ENCODE results near the gene NID1.

NID1 gene

DNA sequence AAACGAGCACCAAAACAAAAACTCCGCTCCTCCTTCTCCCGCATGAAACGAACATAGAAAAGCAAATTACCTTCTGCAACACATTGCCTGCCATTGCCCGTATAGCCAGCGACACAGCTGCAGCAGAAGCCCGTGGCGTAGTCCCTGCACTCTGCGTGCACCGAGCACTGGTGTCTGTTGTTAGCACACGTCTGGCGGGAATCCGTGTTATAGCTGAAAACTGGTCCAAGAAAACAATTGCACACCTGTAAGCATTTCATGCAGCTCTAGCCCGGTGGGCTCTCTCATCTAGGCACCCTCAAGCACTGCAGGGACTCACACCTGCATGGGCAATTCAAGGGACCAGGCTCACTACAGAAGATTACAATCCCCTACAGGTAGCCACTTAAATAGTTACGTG lies 26.9 kb downstream of the NID1 start:
- no peak for DNase-seq (ENCODE audit: low read depth, low spot score)
- no peak overlapping the region for H3K27ac ChIP-seq

DNA sequence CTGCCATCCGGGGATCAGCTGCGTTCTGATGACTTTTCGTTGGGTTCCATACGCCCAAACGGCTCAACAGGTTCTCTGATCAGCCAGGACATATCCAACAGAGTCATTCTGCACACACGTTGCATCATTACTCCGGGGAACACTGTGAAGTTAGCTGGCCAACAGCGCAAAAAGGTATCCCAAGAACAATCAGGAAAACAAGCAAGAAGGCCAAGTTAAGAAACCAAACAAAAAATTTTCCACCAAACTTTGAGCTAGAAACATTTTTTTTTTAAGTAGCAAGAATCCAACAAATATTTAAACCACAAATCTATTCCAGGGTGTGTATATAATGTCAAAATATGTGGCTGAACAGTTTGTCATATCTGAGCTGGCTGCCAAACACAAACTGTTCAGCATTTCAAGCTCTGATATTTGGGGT lies 29.2 kb downstream of the NID1 start:
- DNase-seq (ENCODE audit: low read depth, low spot score) = no peak
- H3K27ac ChIP-seq = no peak overlapping the region

DNA sequence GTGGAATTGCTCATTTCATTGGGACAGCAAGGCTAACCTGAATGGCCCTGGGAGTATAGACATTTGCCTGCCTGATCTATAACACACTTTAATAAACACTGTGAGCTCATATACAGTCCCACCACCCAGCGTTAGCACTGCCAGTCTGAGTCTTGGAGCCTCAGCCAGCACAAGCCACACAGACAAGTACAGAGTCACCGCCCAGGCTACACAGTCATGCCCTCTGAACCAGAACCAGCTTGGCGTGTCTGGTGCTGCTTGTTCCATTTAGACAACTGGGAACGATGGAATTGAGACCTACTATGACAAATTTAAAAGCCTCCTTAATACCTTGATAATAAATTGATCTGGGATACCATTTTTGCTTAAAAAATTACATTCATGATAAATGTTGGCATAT lies 31.6 kb downstream of the NID1 start:
- no peak for DNase-seq (ENCODE audit: low read depth, low spot score)
- no peak overlapping the region for H3K27ac ChIP-seq

DNA sequence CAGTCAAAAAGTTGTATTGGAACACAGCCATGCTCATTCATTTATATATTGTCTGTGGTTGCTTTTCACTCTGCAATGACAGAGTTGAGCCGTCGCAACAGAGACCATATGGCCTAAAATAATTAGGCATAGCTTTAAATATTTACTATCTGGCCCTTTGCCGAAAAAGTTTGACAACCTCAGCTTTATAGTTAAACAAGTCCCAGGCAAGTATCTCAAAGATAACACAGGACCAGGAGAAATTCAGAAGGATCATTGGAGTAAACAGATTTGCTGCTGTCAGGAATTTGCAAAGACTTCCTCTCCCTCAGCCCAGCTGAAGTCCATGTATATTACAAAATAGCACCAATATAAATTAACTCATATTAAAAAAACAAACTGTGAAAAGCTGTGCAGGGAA lies 34.4 kb downstream of the NID1 start:
- no peak for DNase-seq (ENCODE audit: low read depth, low spot score)

DNA sequence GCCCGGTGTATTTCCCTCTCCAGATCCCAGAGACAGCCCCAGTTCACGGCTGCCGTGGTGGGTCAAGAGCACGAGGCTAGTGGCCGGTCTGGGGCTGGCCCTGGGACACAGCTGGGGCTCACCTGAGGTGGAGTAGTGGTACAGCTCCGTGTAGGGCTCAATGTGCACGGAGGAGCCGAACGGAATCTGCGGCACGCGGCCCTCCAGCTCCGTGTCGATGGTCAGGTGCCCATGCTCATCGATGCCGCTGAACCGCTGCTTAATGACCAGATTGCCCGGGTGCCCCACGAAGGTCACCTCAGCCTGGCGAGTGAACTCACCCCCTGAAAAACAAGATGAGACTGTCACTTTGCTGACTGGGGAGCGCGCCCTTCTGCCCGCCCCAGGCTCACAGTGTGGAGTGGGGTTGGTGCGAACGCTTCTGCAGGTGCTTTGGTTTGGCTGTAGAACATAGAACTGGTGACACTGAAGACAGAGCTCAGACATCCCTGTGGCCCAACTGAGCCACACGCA lies 35.4 kb downstream of the NID1 start:
- H3K27ac ChIP-seq = no peak overlapping the region
- no peak for DNase-seq (ENCODE audit: low read depth, low spot score)

More for the DNA sequence above, 34.4 kb downstream of the NID1 start:
- no peak overlapping the region for H3K27ac ChIP-seq

DNA sequence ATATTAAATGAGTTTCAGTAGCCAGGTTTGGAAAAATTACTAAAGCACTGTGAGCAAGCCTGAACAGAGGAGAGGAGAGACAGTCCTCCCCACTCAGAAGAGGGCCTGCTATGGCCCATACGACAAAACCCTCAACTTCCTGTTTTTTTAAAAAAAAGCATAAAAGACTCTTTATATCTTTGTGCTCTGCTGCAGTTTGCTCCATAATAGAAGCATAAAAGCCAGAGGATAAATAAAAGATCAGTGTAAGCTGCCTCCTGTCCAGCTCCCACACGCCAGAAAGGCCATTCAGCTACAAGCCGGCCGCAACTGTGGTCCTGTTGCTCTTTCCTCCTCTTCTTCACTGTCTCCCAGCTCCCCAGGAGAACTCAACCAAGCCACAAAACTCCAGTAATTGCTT lies 37.8 kb downstream of the NID1 start:
- DNase-seq (ENCODE audit: low read depth, low spot score) = no peak
- H3K27ac ChIP-seq = no peak overlapping the region

DNA sequence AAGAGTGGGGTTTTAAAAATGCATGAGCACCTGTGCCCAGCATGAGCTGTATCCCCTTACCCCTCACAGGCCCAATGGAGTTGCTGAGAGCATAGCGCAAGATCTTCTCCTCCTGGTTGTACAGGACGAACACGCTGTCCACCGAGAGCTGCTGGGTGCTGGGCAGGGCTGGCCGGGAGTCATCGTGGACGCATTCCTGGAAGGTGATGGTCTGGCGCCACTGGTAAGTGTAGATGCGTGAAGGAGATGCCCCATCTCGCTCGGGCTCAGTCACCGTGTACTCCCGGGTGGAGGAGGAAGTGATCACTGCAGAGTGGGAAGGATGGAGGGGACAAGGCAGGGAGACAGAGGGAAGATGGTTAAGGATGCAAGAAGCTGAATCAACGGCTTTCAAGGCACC lies 39.1 kb downstream of the NID1 start:
- DNase-seq (ENCODE audit: low read depth, low spot score) = no peak
- H3K27ac ChIP-seq = no peak overlapping the region

DNA sequence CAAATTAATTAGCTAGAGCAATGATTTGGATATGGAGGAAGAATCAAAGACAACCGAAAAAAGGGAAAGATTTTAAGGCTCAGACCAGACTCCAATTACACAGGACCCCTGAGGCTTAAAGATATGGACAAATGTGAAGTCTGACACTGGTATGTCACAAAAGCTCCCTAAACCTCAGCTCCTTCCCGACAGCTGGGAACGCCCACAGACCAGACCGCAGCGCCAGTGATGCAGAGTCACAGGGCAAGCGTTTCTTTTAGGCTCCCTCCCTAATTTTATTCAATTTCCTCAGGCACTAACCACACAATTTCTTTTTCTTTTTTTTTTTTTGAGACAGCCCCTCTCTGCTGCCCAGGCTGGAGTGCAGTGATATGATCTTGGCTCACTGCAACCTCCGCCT lies 40.2 kb downstream of the NID1 start:
- H3K27ac ChIP-seq = no peak overlapping the region
- no peak for DNase-seq (ENCODE audit: low read depth, low spot score)

DNA sequence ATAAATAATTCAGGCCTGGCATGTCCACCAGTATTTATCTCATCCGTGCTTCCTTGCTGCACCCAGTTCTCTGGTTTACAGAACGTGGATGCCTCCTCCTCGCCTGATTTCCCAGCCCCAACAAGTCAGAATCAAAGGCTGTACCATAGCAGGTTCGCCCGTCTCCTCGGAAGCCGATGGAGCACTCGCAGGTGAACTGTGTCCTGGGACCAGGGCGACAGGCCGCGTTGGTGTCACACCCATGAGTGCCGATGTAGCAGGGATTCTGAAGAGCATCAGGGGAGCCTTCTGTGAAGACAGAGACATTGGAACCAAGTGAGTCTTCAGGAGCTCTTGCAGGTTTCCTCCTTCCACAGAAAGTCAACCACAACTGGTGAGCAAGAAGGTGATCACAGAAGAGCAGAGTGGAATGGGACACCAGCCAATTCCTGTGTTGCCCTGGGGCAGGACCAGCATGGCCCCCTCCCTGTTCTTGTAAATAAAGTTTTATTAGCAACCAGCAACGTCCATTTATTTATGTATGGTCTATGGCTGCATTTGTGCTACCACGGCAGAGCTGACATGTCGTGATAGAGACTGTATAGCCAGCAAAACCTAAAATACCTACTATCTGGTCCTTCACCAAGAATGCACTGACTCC lies 40.8 kb downstream of the NID1 start:
- no peak for DNase-seq (ENCODE audit: low read depth, low spot score)
- H3K27ac ChIP-seq = no peak overlapping the region

DNA sequence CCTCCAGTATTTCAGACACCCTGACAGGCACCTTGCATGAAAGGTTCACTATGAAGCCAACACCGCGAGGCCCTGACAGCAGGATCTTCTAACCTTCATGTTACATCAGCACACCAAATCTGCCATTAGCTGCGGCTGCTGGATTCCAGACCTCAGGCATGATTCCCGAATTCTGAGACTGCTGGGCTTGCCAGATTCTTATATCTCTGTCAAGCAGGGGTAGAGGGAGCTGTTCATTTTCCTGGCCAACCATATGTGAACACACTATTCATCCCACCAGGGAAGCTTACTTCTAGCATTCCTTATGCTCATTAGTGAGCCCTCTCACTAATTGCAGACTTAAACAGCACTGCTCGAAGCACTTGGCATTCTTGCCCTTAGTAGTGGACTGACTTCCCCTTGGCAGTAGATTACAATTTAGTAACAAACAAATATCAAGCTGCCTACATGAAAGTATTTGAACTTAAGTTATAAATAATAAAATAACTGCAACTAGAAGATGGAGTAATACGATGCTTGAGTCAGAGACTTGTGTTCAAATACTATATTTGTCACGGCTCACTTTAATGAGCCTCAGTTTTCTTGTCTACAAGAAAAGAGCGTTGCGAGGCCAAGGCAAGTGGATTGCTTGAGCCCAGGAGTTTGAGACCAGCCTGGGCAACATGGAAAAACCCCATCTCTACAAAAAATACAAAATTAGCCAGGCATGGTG lies 43.3 kb downstream of the NID1 start:
- no peak for DNase-seq (ENCODE audit: low read depth, low spot score)
- H3K27ac ChIP-seq = no peak overlapping the region

DNA sequence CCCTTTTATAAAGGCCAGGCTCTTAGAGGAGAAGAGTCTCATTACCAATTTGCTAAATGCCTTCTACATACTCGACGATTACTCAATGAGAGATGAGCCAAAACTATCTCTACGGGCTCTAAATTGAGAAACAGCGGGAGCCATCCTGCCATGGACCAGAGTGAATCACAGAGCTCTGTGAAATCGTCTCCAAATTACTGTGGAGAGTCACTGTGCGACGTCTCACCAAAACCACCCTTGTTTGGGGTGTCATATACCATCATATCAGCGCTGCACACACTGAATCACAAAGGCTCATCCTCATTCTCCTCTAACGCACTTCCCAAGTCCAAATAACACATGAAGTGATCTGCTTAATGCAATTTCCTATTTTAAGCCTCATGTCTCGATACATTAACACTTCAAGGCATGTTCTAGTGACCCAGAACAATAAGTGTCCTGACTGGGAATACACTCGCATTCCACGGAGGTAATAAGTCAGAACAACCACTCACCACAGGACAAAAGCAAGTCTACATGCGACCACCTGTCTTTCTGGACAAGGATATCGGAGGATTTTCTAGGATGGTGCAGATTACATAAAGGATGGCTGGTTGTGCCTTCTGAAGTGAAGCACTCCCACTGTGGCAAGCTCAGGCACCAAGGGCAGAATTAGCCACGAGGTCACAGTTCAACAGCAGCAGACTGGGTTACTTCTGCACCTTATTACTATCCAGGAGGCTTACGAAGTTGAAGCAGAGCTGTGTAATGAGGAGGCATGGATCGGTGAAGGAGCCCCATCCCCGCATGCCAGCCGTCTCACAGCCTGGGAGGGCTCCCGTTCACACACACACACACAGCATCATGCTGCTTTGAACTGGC lies 44.3 kb downstream of the NID1 start:
- H3K27ac ChIP-seq = no peak overlapping the region
- DNase-seq (ENCODE audit: low read depth, low spot score) = no peak

DNA sequence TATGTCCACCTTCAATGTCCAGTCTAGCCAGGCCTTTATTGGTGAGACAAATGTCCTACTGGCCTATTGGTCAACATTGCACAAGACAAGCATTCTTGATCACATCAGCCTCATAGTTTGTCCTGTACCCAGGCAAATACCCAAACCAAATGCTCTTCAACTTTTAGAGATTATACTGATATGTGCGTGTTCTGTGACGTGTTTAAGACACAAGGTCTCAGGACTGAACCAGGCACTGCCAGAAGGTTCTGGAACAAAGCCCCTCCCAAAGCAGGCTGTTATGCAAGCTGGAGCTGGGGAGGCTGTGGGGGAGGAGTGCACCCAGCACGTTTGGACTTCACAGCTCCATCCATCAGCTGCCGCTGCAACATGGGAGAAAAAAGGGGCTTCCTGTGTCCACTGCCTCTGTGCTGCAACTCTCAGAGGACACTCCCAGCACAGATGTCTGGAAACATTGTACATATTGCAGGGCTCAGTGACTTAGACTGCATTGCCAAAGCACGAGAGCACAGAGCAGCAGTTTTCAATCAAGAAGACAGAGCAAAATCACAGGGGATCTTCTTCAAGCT lies 45.9 kb downstream of the NID1 start:
- H3K27ac ChIP-seq = no peak overlapping the region
- DNase-seq (ENCODE audit: low read depth, low spot score) = no peak

DNA sequence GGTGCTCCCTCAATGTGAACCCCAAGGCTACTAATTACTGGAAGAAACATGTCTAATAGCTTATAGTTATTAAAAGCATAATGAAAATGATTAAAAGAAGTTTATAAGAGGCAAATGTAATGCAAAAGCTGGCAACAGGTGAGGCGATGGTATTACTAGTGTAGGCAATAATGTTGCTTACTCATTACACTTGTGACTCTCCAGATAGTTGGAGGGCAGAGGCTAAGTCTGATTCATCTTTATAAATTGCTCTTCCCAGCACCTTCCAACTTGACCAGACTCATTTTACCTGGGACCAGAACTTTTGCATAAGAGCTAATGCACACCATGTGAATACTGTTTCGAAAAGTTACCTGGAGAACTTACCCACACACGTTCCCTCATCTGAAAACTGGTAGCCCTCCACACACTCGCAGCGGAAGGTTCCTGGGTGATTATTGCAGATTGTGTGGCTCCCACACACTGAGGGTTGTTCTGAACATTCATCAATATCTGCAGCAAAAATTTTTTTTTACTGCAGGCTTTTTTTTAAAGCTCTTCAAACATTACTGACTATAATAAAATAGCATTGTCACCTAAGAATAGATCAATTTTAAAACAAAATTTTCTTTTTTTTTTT lies 48.0 kb downstream of the NID1 start:
- DNase-seq (ENCODE audit: low read depth, low spot score) = peak; percentile 72
- peak overlapping the region; percentile 55 for H3K27ac ChIP-seq

DNA sequence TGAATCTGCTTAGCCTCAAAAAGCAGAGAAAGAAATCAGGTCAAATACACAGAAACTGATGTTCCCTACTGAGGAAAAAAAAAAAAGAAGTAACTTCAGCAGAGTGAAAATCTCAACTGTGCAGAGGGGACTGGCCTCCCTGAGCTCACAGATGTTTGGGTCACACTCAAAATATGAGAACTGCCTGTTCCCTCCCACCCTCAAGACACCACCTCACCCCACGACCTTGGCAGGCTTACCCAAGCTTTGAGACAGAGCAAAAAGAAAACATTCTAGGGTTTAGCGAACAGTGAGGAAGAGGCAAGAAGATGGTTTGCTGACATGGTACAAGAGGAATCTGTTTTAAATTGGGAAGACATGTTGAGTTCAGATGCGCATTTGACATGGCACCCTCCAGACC lies 48.8 kb downstream of the NID1 start:
- peak overlapping the region; percentile 55 for H3K27ac ChIP-seq
- DNase-seq (ENCODE audit: low read depth, low spot score) = no peak

DNA sequence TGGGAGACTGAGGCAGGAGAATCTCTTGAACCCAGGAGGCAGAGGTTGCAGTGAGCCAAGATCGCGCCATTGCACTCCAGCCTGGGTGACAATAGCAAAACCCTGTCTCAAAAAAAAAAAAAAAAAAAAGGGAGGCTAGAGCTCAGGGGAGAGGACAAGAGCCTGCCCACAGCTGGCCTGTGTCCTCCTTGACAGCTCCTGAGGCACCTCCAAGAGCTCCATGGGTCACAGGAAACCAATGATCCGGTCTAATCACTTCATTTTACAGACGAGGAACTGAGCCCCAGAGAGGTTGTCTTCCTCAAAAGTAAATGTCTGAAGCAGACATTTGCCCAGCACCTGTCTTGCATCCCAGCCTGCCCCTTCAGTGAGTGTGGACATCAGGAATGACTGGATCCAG lies 49.4 kb downstream of the NID1 start:
- no peak for DNase-seq (ENCODE audit: low read depth, low spot score)
- H3K27ac ChIP-seq = no peak overlapping the region

DNA sequence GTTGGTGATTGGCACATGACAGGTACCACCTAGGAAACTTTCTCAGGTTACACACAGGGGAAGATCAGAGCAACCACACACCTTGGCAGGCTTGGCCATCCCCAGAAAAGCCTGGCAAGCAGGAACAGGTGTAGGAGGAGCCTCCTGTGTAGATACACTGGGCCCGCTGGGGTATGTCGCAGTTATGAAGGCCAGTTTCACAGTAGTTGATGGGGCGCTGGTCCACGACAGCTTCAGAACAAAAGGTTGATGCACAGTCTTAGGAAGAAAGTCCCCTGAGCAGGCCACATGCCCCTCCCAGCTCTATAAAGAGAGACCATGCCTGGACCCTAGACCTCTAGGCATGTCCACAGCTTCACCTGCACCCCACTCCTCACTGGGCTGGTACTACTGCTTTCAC lies 51.6 kb downstream of the NID1 start:
- DNase-seq (ENCODE audit: low read depth, low spot score) = no peak
- H3K27ac ChIP-seq = no peak overlapping the region

DNA sequence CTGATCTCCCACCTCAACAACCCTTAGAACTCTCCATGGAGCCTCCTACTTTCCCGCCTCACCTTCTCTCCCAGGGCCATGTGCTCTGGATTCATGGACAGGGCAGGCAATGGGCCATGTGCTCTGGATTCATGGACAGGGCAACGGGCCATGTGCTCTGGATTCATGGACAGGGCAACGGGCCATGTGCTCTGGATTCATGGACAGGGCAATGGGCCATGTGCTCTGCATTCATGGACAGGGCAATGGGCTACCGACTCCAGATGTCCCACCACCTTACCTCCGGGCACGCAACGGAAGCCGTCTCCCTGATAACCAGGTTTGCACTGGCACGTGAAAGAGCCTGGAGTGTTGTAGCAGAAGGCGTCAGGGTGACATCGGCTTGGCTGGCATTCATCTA lies 53.2 kb downstream of the NID1 start:
- H3K27ac ChIP-seq = no peak overlapping the region
- no peak for DNase-seq (ENCODE audit: low read depth, low spot score)

DNA sequence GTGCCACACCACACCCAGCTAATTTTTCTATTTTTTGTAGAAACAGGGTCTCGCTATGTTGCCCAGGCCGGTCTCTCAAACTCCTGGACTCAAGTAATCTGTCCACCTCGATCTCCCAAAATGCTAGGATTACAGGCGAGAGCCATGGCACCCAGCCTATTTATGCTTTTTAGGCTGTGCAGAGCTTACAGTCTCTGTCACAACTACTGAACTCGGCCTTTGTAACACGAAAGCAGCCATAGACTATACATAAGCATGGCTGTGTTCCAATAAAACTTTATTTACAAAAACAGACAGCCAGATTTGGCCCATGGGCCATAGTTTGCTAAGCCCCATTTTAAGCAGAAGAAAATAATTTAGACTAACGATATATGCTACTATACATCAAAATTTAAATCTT lies 54.4 kb downstream of the NID1 start:
- H3K27ac ChIP-seq = peak overlapping the region; percentile 72
- DNase-seq (ENCODE audit: low read depth, low spot score) = no peak

DNA sequence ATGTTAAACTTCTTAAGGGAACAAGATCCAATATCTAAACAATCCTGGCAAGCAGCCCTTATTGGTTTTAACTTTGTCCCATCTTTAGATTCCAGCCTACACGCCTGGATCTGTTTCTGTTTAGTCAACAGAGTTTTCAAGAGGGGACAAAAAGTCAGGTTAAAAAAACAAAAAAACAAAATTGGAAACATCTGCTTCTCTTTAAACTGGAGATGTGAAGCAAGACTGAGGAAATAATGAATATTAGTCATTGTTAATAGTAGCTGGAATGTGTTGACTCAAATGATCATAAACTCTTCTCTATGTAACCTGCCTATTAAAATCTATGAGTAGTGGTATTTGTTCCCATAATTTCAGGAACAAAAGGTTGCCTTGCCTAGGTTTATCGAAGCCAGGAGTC lies 55.0 kb downstream of the NID1 start:
- DNase-seq (ENCODE audit: low read depth, low spot score) = peak; percentile 59
- peak overlapping the region; percentile 72 for H3K27ac ChIP-seq

DNA sequence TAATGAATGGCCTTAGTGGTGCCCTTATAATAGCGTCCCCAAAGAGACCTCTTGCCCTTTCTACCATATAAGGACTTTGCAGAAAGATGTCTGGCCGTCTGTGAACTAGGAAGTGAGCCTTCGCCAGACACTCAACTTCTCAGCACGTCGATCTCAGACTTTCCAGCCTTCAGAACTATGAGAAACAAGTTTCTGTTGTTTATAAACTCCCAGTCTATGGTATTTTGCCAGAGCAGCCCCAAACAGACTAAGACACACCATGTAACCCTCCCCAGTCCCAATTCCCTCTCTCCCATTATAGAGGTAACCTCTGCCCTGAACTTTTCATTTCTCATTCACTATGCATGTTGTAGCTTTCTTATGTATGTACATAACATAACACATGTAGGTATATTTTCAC lies 55.7 kb downstream of the NID1 start:
- H3K27ac ChIP-seq = peak overlapping the region; percentile 72
- no peak for DNase-seq (ENCODE audit: low read depth, low spot score)
